ENCODE data around the gene SCART1. TPM values are rescaled to one million over a fixed set of nuclear protein-coding genes. Genes with fewer than 3 reads are reported as not detected.

Gene SCART1
- total RNA-seq, 1 experiment from 2014 or later, result 0.24 TPM

Other genes starting within 250 kb of the SCART1 start
- not detected in 2 replicates for gene UTF1, start 223.7 kb upstream of the SCART1 start, total RNA-seq (2014; rRNA removed; shearing (Covaris generic))
- not detected in 2 replicates for gene VENTX, start 216.1 kb upstream of the SCART1 start, total RNA-seq (2014; rRNA removed; shearing (Covaris generic))
- 3.8 and 6.3 TPM in 2 replicates for gene ADAM8, start 177.1 kb upstream of the SCART1 start, total RNA-seq (2014; rRNA removed; shearing (Covaris generic))
- 42.0 and 43.3 TPM in 2 replicates for gene TUBGCP2, start 145.1 kb upstream of the SCART1 start, total RNA-seq (2014; rRNA removed; shearing (Covaris generic))
- 33.9 and 57.6 TPM in 2 replicates for gene ZNF511, start 145.0 kb upstream of the SCART1 start, total RNA-seq (2014; rRNA removed; shearing (Covaris generic))
- not detected in 2 replicates for gene CALY, start 117.0 kb upstream of the SCART1 start, total RNA-seq (2014; rRNA removed; shearing (Covaris generic))
- gene PRAP1, start 106.6 kb upstream of the SCART1 start, total RNA-seq (2014; rRNA removed; shearing (Covaris generic)), result not detected in 2 replicates
- 2.6 and 5.5 TPM in 2 replicates for gene FUOM, start 95.9 kb upstream of the SCART1 start, total RNA-seq (2014; rRNA removed; shearing (Covaris generic))
- gene ECHS1, start 80.6 kb upstream of the SCART1 start, total RNA-seq (2014; rRNA removed; shearing (Covaris generic)), result 91.1 and 104 TPM in 2 replicates
- 2.8 and 4.6 TPM in 2 replicates for gene PAOX, start 74.7 kb upstream of the SCART1 start, total RNA-seq (2014; rRNA removed; shearing (Covaris generic))
- gene MTG1, start 59.8 kb upstream of the SCART1 start, total RNA-seq (2014; rRNA removed; shearing (Covaris generic)), result 12.1 and 16.5 TPM in 2 replicates
- not detected in 2 replicates for gene SPRN, start 29.3 kb upstream of the SCART1 start, total RNA-seq (2014; rRNA removed; shearing (Covaris generic))
- not detected in 2 replicates for gene CYP2E1, start 73.4 kb downstream of the SCART1 start, total RNA-seq (2014; rRNA removed; shearing (Covaris generic))
- gene SYCE1, start 111.6 kb downstream of the SCART1 start, total RNA-seq (2014; rRNA removed; shearing (Covaris generic)), result not detected in 2 replicates
- 0.36 and 0.39 TPM in 2 replicates for gene FRG2B, start 172.8 kb downstream of the SCART1 start, total RNA-seq (2014; rRNA removed; shearing (Covaris generic))

All from RPMI7951 (cell line).